C1 segment of cervical spinal cord (tissue), 14 donors: ENCODE data around the gene LRIT3.

Experiments
- DNase-seq, 14 donors: peaks; one replicate each; lab custom pipeline; 2025; lab: John Stamatoyannopoulos, UW

Gene LRIT3

DNA sequence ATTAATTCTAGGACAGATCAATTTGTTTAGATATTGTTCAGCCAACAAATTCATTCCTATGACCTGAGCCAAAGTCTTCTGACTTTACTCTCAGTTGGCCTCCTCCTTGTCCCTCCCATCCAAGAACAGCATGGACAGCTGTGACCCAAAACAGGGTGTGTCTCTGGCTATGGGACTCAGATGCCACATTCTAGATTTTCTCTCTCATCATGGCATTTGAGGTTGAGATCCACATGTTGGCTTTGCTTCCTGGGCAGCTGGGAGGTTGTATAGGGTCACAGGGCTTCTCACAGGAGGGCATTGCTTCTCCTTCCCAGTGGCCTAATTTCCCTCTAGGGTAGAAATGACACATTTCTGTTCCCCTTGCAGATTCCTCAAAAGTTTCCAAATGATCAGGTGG is 42.2 kb downstream of the LRIT3 start:
- no peak for DNase-seq

GRCh38 chr4:109902559-109903251 is 54.8 kb downstream of the LRIT3 start:
- no peak for DNase-seq

DNA sequence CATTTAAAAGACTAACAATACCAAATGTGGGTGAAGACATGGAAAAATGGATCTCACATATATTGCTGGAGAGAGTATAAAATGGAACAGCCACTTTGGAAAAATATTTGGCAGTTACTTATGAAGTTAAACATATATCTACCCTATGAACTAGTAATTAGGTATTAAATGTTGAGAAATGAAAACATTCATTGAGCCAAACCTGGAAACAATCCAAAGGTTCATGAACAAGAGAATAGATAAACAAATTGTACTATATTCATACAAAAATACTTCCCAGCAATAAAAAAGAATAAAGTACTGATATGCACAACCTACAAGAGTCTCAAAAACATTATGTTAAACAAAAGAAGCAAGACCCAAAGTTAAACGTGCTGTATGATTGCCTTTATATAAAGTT is 60.8 kb downstream of the LRIT3 start:
- no peak for DNase-seq

DNA sequence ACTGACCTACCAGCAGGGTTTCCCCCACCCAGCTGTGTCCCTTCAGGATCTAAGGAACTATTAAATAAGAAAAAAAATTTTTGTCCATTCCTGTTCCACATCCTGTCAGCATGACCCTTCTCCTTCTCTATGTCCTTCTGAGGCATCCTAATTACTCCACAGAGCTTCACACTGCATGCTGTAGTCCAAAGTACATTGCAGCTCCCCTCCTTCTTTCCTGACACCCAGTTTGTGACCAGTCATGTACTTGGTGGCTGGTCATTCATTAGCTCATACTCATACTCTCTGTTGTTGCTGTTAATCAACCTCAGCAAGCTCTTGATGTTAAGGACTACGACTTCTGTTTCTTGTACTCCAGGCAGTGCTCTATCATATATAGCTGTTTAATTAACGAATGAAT is 62.3 kb downstream of the LRIT3 start:
- no peak for DNase-seq

- DNase-seq, result peak in 2 of 14 donors; percentile 3
Measured at GRCh38 chr4:109912706-109913595, 65.0 kb downstream of the LRIT3 start, which contains the start of gene EGF. EGF (plus strand) TSS chr4:109912883; CDS start chr4:109913336, 453 bp downstream.

GRCh38 chr4:109913596-109914241 is 65.8 kb downstream of the LRIT3 start:
- DNase-seq, result no peak

DNA sequence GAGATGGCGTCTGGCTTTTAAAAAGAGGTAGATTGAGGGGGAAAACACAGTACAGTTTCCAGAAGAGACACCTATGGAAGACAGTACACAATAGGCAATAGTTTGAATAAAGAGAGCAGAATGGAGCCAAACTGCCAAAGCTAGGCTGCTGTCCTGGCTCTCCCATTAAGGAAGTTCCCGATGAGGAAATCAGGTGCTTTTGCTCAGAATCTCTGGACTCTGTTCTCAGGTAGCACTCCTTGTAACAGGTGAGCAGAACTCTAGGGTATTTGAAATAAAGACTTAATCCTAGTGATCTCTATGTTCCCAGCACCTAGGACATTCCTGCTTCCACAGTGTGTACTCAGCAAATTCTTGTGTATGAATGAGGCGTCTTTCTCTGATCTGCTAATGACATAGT is 66.4 kb downstream of the LRIT3 start:
- no peak for DNase-seq

DNA sequence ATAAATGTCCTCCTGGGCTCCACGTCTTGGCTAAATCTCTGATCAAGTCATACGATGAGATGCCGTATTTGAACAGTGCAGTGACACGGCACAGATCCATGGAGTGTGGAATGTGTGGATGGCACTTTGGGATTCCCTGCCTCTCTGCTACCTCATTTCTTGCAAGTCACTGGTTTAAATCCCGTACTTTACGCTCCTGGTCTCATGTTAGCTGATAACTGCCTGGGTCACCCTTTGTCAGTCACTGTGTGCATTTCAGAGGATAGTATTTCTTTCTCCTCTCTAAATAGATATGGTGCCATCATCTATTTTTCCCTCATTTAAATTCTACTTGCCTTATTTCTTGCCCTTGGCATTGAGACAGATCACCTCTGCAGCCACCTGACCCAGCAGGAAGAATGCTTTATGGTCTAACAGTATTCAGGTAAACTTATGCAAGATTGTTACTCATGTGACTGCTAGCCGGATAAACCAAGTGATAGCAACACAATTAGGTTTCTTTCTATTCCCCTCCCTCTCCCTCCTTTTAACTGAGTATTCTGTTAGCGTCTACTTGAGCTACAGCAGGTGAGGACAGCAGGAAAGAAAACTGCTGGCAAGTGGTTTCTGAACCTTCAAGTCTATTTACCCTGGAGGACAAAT is 67.6 kb downstream of the LRIT3 start:
- no peak for DNase-seq

DNA sequence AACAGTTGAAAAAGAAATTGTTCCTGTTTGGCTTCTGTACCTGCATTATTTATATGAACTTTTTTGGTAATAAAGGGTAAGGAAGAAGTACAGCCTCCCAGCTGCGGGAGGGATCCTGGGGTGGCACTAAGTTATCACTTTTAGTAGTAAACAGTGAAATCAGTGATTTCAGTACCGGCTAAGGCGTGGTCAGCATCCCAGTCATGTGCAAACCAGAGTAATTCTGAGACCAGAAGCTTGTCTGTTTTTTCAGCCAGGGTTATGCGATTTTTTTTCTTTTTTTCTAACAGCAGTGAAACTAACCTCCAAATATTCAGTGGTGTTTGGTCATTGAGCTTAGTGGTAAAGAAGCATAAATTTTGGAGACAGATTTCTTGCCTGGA is 68.1 kb downstream of the LRIT3 start:
- DNase-seq, result no peak

- peak in 1 of 14 donors; percentile 0 for DNase-seq
Measured at GRCh38 chr4:109921384-109921808, 73.5 kb downstream of the LRIT3 start.
